Activated CD8-positive, alpha-beta memory T cell treated with anti-CD3 and anti-CD28 coated beads, Interleukin-2, amount 50 U/mL, for 48 hours (primary cell): Measurements from ENCODE around the gene COL20A1.

Source experiments
- DNase-seq: peaks from one replicate; pipeline ENCODE4 v3.0.0-alpha.2; 2020

The COL20A1 gene

GRCh38 chr20:63310265-63310991, 17.4 kb downstream of the COL20A1 start:
- no peak for DNase-seq

- no peak for DNase-seq
Measured at GRCh38 chr20:63311186-63311832, 18.3 kb downstream of the COL20A1 start.

DNA sequence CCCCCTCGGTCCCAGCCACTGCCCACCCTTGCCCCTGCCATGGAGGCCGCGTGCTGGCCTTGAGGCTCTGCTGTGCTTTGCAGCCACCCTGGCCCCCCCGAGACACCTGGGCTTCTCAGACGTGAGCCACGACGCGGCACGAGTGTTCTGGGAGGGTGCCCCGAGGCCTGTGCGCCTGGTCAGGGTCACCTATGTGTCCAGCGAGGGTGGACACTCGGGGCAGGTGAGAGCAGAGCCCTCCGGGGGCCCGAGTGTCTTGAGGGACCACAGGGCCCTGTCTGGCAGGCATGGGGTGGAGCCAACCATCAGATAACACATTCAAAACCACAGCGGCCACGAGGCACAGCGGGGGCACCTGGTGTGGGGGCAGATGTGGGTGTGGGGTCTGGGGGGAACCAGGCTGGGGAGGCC, 18.9 kb downstream of the COL20A1 start:
- DNase-seq = no peak

DNA sequence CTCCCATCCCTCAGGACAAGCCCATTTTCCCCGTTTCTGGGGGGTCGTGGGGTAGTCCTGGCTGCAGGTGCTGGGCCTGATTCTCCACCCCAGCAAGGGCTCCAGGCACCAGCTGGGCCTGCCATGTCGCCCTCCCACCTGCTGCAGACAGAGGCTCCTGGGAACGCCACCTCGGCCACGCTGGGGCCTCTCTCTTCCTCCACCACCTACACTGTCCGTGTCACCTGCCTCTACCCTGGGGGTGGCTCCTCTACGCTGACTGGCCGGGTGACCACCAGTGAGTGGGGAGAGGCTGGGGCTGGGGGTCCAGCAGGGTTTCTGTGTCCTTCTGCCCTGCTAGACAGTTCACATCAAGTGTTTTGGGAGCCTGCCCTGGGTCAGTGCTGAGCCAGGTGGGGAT, 19.3 kb downstream of the COL20A1 start:
- no peak for DNase-seq

DNA sequence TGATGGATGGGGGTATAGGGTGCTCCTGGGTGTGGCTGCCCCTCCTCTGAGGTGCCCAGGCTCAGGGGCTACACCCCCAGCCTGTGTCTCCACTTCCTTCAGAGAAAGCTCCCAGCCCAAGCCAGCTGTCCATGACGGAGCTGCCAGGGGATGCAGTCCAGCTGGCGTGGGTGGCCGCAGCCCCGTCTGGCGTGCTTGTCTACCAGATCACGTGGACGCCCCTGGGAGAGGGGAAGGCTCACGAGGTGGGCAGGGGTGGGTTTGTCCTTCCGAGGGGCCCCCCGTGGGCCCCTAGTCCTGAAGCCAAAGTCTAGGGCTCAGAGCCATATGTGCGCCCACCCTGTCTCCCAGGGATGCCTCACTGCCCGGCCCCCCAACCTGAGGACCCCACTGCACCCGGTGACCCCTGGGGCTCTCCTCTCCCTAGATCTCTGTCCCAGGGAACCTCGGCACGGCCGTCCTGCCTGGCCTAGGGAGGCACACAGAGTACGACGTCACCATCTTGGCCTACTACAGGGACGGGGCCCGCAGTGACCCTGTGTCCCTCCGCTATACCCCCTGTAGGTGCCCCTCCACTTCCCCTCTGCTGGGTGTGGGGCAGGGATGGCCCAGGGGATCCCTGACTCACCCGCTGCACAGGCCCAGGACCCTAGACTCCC, 19.8 kb downstream of the COL20A1 start:
- DNase-seq = no peak

DNA sequence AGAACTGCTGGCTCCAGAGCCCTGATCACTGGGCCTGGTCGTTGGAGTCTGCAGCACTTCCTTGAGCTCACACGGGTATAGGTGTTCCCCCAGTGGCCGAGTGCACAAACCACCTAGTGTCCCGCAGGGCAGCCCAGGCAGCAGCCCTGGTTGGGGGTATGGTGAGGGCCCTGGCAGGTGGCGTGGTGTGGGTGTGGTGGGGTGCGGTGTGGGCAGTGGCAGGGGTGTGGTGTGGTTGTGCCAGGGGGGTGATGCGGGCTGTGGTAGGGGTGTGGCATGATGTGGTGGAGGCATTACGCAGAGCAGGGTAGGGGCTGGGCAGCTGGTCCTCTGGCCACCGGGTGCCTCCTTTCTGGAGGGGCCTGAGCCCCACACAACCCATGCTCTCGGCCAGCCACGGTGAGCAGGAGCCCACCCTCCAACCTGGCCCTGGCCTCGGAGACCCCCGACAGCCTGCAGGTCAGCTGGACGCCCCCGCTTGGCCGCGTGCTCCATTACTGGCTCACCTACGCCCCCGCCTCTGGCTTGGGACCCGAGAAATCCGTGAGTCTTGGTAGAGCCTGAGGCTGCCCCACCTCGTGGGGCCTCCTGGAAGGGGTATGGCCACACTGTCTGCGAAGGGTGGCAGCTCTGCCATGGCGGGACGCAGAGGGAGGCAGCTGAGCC, 20.5 kb downstream of the COL20A1 start:
- no peak for DNase-seq

- no peak for DNase-seq
Measured at GRCh38 chr20:63314015-63314471, 21.1 kb downstream of the COL20A1 start.

- DNase-seq = no peak
Measured at GRCh38 chr20:63314566-63315239, 21.7 kb downstream of the COL20A1 start.

GRCh38 chr20:63315240-63315689, 22.3 kb downstream of the COL20A1 start:
- DNase-seq = no peak

DNA sequence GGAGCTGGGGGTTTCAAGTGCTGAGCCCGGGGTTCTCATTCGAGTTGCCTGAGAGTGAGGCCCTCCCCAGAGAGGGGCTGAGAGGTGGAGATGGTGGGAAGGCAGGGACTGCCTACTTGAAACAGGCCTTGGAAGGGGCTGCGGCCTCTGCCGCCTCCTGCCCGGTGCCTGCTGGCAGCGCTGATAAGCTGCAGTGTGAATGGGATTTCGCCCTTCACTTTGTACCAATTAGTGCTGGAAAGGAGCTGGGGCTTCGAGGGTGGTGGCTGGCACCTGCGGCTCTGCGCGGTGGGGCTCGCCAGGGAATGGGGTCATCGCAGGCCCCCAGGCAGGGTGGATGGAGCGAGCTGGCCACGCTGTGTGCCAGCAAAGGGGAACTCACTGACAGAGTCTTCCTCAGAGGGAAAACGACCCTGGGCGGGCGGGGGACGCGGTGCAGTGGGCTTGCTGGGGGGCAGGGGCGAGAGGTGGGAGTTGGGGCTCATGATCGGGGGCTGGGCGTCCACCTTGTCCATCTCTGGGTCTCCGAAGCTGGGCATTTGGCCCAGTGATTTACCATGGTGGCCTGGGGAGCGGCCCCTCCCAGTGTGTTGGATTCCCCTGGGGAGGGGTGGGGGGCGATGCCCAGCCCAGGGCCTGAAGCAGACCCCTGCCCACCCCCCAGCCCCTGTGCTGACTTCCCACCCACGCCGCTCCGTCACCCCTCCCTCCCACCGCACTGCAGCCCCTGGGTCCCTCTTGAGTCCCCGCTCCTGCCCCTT, 22.9 kb downstream of the COL20A1 start:
- DNase-seq = no peak

GRCh38 chr20:63316502-63316921, 23.5 kb downstream of the COL20A1 start:
- no peak for DNase-seq

GRCh38 chr20:63317061-63317460, 24.1 kb downstream of the COL20A1 start:
- no peak for DNase-seq

- no peak for DNase-seq
Measured at GRCh38 chr20:63317601-63318291, 24.8 kb downstream of the COL20A1 start.

- DNase-seq = no peak
Measured at GRCh38 chr20:63318391-63319163, 25.6 kb downstream of the COL20A1 start.

GRCh38 chr20:63319164-63320040, 26.4 kb downstream of the COL20A1 start:
- DNase-seq = no peak

DNA sequence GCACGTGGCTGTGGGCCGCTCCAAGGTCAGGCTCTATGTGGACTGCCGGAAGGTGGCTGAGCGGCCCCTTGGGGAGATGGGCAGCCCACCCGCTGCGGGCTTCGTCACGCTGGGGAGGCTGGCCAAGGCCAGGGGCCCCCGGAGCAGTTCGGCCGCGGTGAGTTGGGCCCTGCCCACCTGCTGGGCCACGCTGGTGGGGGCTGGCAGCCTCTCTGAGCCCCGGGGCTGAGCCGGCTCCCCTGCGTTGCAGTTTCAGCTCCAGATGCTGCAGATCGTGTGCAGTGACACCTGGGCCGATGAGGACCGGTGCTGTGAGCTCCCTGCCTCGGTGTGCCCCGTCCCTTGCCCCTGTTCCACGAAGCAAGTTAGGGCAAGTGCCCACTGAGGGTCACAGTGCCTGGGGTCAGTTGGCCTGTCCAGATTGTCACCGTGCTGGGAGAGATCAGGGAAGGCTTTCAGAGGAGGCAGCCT, 27.1 kb downstream of the COL20A1 start:
- DNase-seq = no peak

- no peak for DNase-seq
Measured at GRCh38 chr20:63320616-63321147, 27.7 kb downstream of the COL20A1 start.

GRCh38 chr20:63321148-63321831, 28.3 kb downstream of the COL20A1 start:
- no peak for DNase-seq
